IMR-90 (cell line): Measurements from ENCODE around the gene AUTS2. TPM values are rescaled to one million over a fixed set of nuclear protein-coding genes. Genes with fewer than 3 reads are reported as not detected.

Experiments used
- ATAC-seq: fragments of 200-7000 bp; cut with Tn5 transposase; 2 replicates; pipeline ENCODE4 v1.9.1; 2020; ENCODE audit warnings: low read depth, mild to moderate bottlenecking, moderate library complexity
- BruUV-seq: library from RNA; stranded (reverse); fragments of 400-500 nt; replicated peaks from 2 replicates; lab custom pipeline; 2021; lab: Mats Ljungman, UMichigan
- CTCF ChIA-PET: fragments of 300-600 bp; formaldehyde crosslinking; extraction: SDS; loops from one replicate; lab custom pipeline; 2021; ENCODE audit warnings: antibody characterized with exemption; lab: Yijun Ruan, JAX
- POLR2A ChIA-PET: fragments of 300-600 bp; sonication (Branson Sonifier 250); formaldehyde crosslinking; loops from one replicate; lab custom pipeline; 2022; ENCODE audit warnings: antibody characterized with exemption; ENCODE audit not compliant: unreplicated experiment; lab: Charles Lee
- DNase-seq: peaks from one replicate; pipeline ENCODE4 v3.0.0; 2013
- H2AFZ ChIP-seq: replicated peaks from 2 replicates; pipeline ENCODE3; 2013; ENCODE audit warnings: low read length, mild to moderate bottlenecking; ENCODE audit not compliant: poor library complexity
- H2AK5ac ChIP-seq: 2 replicates; pipeline ENCODE4 v1.6.1; 2013; ENCODE audit warnings: low read depth, low read length, inconsistent platforms
- H2AK9ac ChIP-seq: replicated peaks from 2 replicates; pipeline ENCODE3; 2013; ENCODE audit warnings: mild to moderate bottlenecking, low read depth, low read length, moderate library complexity; ENCODE audit not compliant: poor library complexity
- H2BK120ac ChIP-seq: 2 replicates; pipeline ENCODE4 v1.6.1; 2013; ENCODE audit warnings: low read depth, low read length, inconsistent platforms
- H2BK15ac ChIP-seq: 3 replicates; pipeline ENCODE4 v1.6.1; 2013; ENCODE audit warnings: low read depth, low read length, inconsistent platforms
- H2BK20ac ChIP-seq: 2 replicates; pipeline ENCODE4 v1.6.1; 2013; ENCODE audit warnings: low read depth, mild to moderate bottlenecking, inconsistent platforms, low read length, moderate library complexity
- H2BK5ac ChIP-seq: 2 replicates; pipeline ENCODE4 v1.6.1; 2013; ENCODE audit warnings: mild to moderate bottlenecking, low read depth, low read length, inconsistent platforms; ENCODE audit not compliant: poor library complexity, severe bottlenecking
- H3K14ac ChIP-seq: replicated peaks from 2 replicates; pipeline ENCODE4 v1.6.1; 2013; ENCODE audit warnings: low read depth, low read length, inconsistent platforms
- H3K18ac ChIP-seq: 2 replicates; pipeline ENCODE4 v1.6.1; 2013; ENCODE audit warnings: low read depth, low read length, control low read depth
- H3K23ac ChIP-seq: 2 replicates; pipeline ENCODE4 v1.6.1; 2013; ENCODE audit warnings: low read depth, low read length, inconsistent platforms
- H3K27ac ChIP-seq: 2 replicates; pipeline ENCODE4 v1.5.1; 2013; ENCODE audit warnings: mild to moderate bottlenecking, control low read depth, low read length; ENCODE audit not compliant: insufficient read depth
- H3K27me3 ChIP-seq: 2 replicates; pipeline ENCODE4 v1.6.1; 2013; ENCODE audit warnings: low read length; ENCODE audit not compliant: control insufficient read depth, insufficient read depth
- H3K36me3 ChIP-seq: 2 replicates; pipeline ENCODE4 v1.6.1; 2013; ENCODE audit warnings: low read length, mixed read lengths; ENCODE audit not compliant: control insufficient read depth, insufficient read depth
- H3K4ac ChIP-seq: 2 replicates; pipeline ENCODE4 v1.6.1; 2013; ENCODE audit warnings: low read depth, low read length, inconsistent platforms
- H3K4me1 ChIP-seq: 2 replicates; pipeline ENCODE4 v1.6.1; 2013; ENCODE audit warnings: low read length, mixed read lengths; ENCODE audit not compliant: control insufficient read depth, insufficient read depth
- H3K4me2 ChIP-seq: 2 replicates; pipeline ENCODE4 v1.6.1; 2013; ENCODE audit warnings: low read depth, mild to moderate bottlenecking, control low read depth, low read length, moderate library complexity
- H3K4me3 ChIP-seq: 2 replicates; pipeline ENCODE4 v1.5.1; 2013; ENCODE audit warnings: low read depth, mild to moderate bottlenecking, control low read depth, low read length, moderate library complexity; ENCODE audit not compliant: insufficient read depth
- H3K56ac ChIP-seq: 2 replicates; pipeline ENCODE4 v1.6.1; 2013; ENCODE audit warnings: low read length, inconsistent platforms; ENCODE audit not compliant: insufficient read depth; ENCODE audit errors: extremely low read depth
- H3K79me1 ChIP-seq, 2 experiments: 2 replicates each; pipeline ENCODE4 v1.6.1; 2013; ENCODE audit warnings: low read length in 2 of 2, inconsistent platforms in 1 of 2, low read depth in 1 of 2
- H3K9ac ChIP-seq: 2 replicates; pipeline ENCODE4 v1.6.1; 2013; ENCODE audit warnings: low read depth, low read length, control low read depth
- H3K9me1 ChIP-seq: 2 replicates; pipeline ENCODE4 v1.6.1; 2013; ENCODE audit warnings: low read length, inconsistent platforms; ENCODE audit not compliant: insufficient read depth
- H3K9me3 ChIP-seq: 2 replicates; pipeline ENCODE4 v1.6.1; 2013; ENCODE audit warnings: low read length; ENCODE audit not compliant: control insufficient read depth, insufficient read depth
- H4K20me1 ChIP-seq: 2 replicates; pipeline ENCODE4 v1.6.1; 2013; ENCODE audit warnings: low read length, inconsistent platforms; ENCODE audit not compliant: insufficient read depth
- H4K5ac ChIP-seq: 2 replicates; pipeline ENCODE4 v1.6.1; 2013; ENCODE audit warnings: mild to moderate bottlenecking, low read depth, low read length, control low read depth
- H4K8ac ChIP-seq, 2 experiments: 2 replicates each; pipeline ENCODE4 v1.6.1; 2013; ENCODE audit warnings: low read depth in 2 of 2, low read length in 2 of 2, control low read depth in 1 of 2, inconsistent platforms in 1 of 2
- H4K91ac ChIP-seq: 2 replicates; pipeline ENCODE4 v1.6.1; 2013; ENCODE audit warnings: low read depth, low read length, inconsistent platforms; ENCODE audit not compliant: insufficient read depth
- BHLHE40 ChIP-seq: fragments of 150-350 bp; IDR thresholded peaks from 2 replicates; pipeline ENCODE4 v1.6.1; 2016; ENCODE audit warnings: mild to moderate bottlenecking, low read depth, low read length
- CTCF ChIP-seq: conservative IDR thresholded peaks from 2 replicates; pipeline ENCODE4 v1.5.1; 2012; ENCODE audit warnings: mild to moderate bottlenecking, low read depth, low read length, improper control_type of control experiment
- MAFK ChIP-seq: IDR thresholded peaks from 2 replicates; pipeline ENCODE4 v1.6.1; 2012; ENCODE audit warnings: low read depth, low read length, improper control_type of control experiment
- RAD21 ChIP-seq: IDR thresholded peaks from 2 replicates; pipeline ENCODE4 v1.6.1; 2012; ENCODE audit warnings: low read length, improper control_type of control experiment
- SMC3 ChIP-seq: fragments of 150-350 bp; IDR thresholded peaks from 2 replicates; pipeline ENCODE4 v1.6.1; 2016; ENCODE audit warnings: low read depth, mild to moderate bottlenecking, antibody characterized with exemption, low read length, moderate library complexity
- USF2 ChIP-seq: fragments of 150-350 bp; IDR thresholded peaks from 2 replicates; pipeline ENCODE4 v1.6.1; 2017; ENCODE audit warnings: mild to moderate bottlenecking, antibody characterized with exemption, low read length, low read depth
- WGBS, 2 experiments: methylation state at CpG; one replicate each; pipeline versions ENCODE4 v1.1.5 to v1.1.7; 2013; ENCODE audit warnings: missing lambda C conversion rate in 2 of 2; ENCODE audit not compliant: insufficient read length in 1 of 2; ENCODE audit errors: extremely low coverage in 2 of 2; 5-methylcytosine and 5-hydroxymethylcytosine counted together
- dilution Hi-C: fragments of 300-500 bp; cut with HindIII; formaldehyde crosslinking; loops from one replicate; pipeline ENCODE4 v1.14.3; 2018; ENCODE audit warnings: low sequenced_read_pairs; ENCODE audit not compliant: unreplicated experiment
- in situ Hi-C: fragments of 300-500 bp; cut with MboI; formaldehyde crosslinking; loops from 3 replicates; pipeline ENCODE4 v1.14.3; 2019; ENCODE audit warnings: low sequenced_read_pairs, inconsistent platforms, mixed read lengths
- intact Hi-C: fragments of 100-400 bp; cut with micrococcal nuclease; formaldehyde crosslinking; loops from 2 replicates; pipeline ENCODE4 v1.10.0; 2022
- polyA plus RNA-seq, 3 experiments: library from polyadenylated mRNA; depleted of rRNA; stranded (reverse); fragments of >200 nt; gene quantifications; 2 replicates each; pipeline ENCODE4 v1.2.3, GENCODE V29; 2012; ENCODE audit warnings: low replicate concordance in 1 of 3
- total RNA-seq: library from RNA; depleted of rRNA; stranded (reverse); fragments of >200 nt; gene quantifications from 2 replicates; pipeline ENCODE4 v1.2.3, GENCODE V29; 2012

AUTS2 gene
- total and polyA plus RNA-seq, 2 of the 4 experiments (the other 2 are of a cell fraction): 0.90 to 3.0 TPM

- no peak for TF ChIP-seq MAFK
- TF ChIP-seq CTCF: no peak
- no peak for TF ChIP-seq BHLHE40
- no peak for TF ChIP-seq SMC3
- no peak for TF ChIP-seq USF2
- no peak for TF ChIP-seq RAD21
- Histone ChIP-seq H4K8ac (no peak overlapping the region), H3K36me3 (no peaks in the 10 kb centered on the region), H3K4me1 (no peaks in the 10 kb centered on the region), H3K14ac (no peak overlapping the region), H3K79me1 (no peaks in the 10 kb centered on the region), H3K56ac (no peak overlapping the region), H3K9ac (no peak overlapping the region), H3K9me3 (peaks cover 2% of the 10 kb centered on the region; the same call in 1 of the 2 replicates), H3K4ac (no peak overlapping the region), H2AK9ac (no peak overlapping the region), H4K20me1 (no peaks in the 10 kb centered on the region), H2BK20ac (no peak overlapping the region), H4K91ac (no peak overlapping the region), H4K5ac (no peak overlapping the region), H3K27me3 (no peaks in the 10 kb centered on the region), H2BK120ac (no peak overlapping the region), H3K4me3 (no peak overlapping the region), H3K18ac (no peak overlapping the region), H2AFZ (no peak overlapping the region), H2AK5ac (no peak overlapping the region), H2BK5ac (no peak overlapping the region), H3K9me1 (no peaks in the 10 kb centered on the region), H3K4me2 (no peak overlapping the region), H3K23ac (no peak overlapping the region), H3K27ac (no peak overlapping the region), H2BK15ac (no peak overlapping the region)
- dilution Hi-C loops: no loop called here
- 60% methylated on average over 1 of the region's 2 CpGs; no CpG with 5 or more reads in 1 of the 2 experiments for WGBS, 2 experiments
- DNase-seq (no peak), ATAC-seq (no peak)
- intact Hi-C loops: no loop called here
- BruUV-seq: no TSS peak
- POLR2A ChIA-PET: no interaction called here
- CTCF ChIA-PET: no interaction called here
- in situ Hi-C loops: no loop called here
Measured at GRCh38 chr7:70114806-70115205, 516.5 kb downstream of the AUTS2 start.
